Stimulated activated naive CD8-positive, alpha-beta T cell treated with anti-CD3 and anti-CD28 coated beads, Interleukin-15, Interleukin-2, amounts not matched to agents 100 ng/mL and 50 ng/mL, for 24 hours (primary cell): Measurements from ENCODE around the gene JAG1.

Source experiments
- H3K27ac Mint-ChIP-seq: one replicate; pipeline ENCODE4 v1.8.0; 2021; ENCODE audit warnings: mild to moderate bottlenecking, mixed read lengths
- H3K27me3 Mint-ChIP-seq: one replicate; pipeline ENCODE4 v1.8.0; 2021; ENCODE audit warnings: mixed read lengths
- H3K36me3 Mint-ChIP-seq: one replicate; pipeline ENCODE4 v1.8.0; 2021; ENCODE audit warnings: low read depth, mixed read lengths
- H3K4me1 Mint-ChIP-seq: one replicate; pipeline ENCODE4 v1.8.0; 2021; ENCODE audit warnings: low read depth, mixed read lengths
- H3K4me3 Mint-ChIP-seq: one replicate; pipeline ENCODE4 v1.8.0; 2021; ENCODE audit warnings: mild to moderate bottlenecking, mixed read lengths
- H3K9me3 Mint-ChIP-seq: one replicate; pipeline ENCODE4 v1.8.0; 2021; ENCODE audit warnings: mixed read lengths

Gene JAG1

GRCh38 chr20:10673842-10674683 is at the start of gene JAG1:
Gene JAG1, minus strand, starts transcription at chr20:10673999. Its CDS starts 469 bp downstream, at chr20:10673530.
- H3K36me3 Mint-ChIP-seq = no peaks in the 10 kb centered on the region
- H3K27ac Mint-ChIP-seq = peak within 1 kb of the TSS; percentile 76
- H3K4me3 Mint-ChIP-seq = peak within 1 kb of the TSS; percentile 81
- H3K27me3 Mint-ChIP-seq = peaks cover 74% of the 10 kb centered on the region
- H3K4me1 Mint-ChIP-seq = peaks cover 37% of the 10 kb centered on the region
- no peaks in the 10 kb centered on the region for H3K9me3 Mint-ChIP-seq

GRCh38 chr20:10721976-10722375 is 48.2 kb upstream of the JAG1 start:
- Mint-ChIP-seq H3K27ac (no peak overlapping the region), H3K4me1 (no peaks in the 10 kb centered on the region), H3K4me3 (no peak overlapping the region), H3K27me3 (peaks cover 18% of the 10 kb centered on the region), H3K9me3 (no peaks in the 10 kb centered on the region), H3K36me3 (no peaks in the 10 kb centered on the region)

- H3K9me3 Mint-ChIP-seq = no peaks in the 10 kb centered on the region
- H3K27me3 Mint-ChIP-seq = peaks cover 20% of the 10 kb centered on the region
- H3K27ac Mint-ChIP-seq = no peak overlapping the region
Observed at GRCh38 chr20:10721137-10721896, 47.5 kb upstream of the JAG1 start.

GRCh38 chr20:10720565-10720964 is 46.8 kb upstream of the JAG1 start:
- Mint-ChIP-seq H3K9me3 (no peaks in the 10 kb centered on the region), H3K4me3 (no peak overlapping the region), H3K27me3 (peaks cover 20% of the 10 kb centered on the region), H3K4me1 (no peaks in the 10 kb centered on the region), H3K36me3 (no peaks in the 10 kb centered on the region), H3K27ac (no peak overlapping the region)

More at GRCh38 chr20:10721137-10721896, 47.5 kb upstream of the JAG1 start:
- no peaks in the 10 kb centered on the region for H3K4me1 Mint-ChIP-seq
- H3K36me3 Mint-ChIP-seq = no peaks in the 10 kb centered on the region
- no peak overlapping the region for H3K4me3 Mint-ChIP-seq

- Mint-ChIP-seq H3K9me3 (no peaks in the 10 kb centered on the region), H3K4me3 (no peak overlapping the region), H3K36me3 (no peaks in the 10 kb centered on the region), H3K27me3 (peaks cover 20% of the 10 kb centered on the region), H3K27ac (no peak overlapping the region), H3K4me1 (no peaks in the 10 kb centered on the region)
Observed at GRCh38 chr20:10719740-10720385, 46.1 kb upstream of the JAG1 start.

GRCh38 chr20:10718661-10719060 is 44.9 kb upstream of the JAG1 start:
- no peaks in the 10 kb centered on the region for H3K4me1 Mint-ChIP-seq
- no peak overlapping the region for H3K27ac Mint-ChIP-seq
- peaks cover 20% of the 10 kb centered on the region for H3K27me3 Mint-ChIP-seq
- no peak overlapping the region for H3K4me3 Mint-ChIP-seq
- no peaks in the 10 kb centered on the region for H3K36me3 Mint-ChIP-seq
- no peaks in the 10 kb centered on the region for H3K9me3 Mint-ChIP-seq

- Mint-ChIP-seq H3K9me3 (no peaks in the 10 kb centered on the region), H3K4me1 (no peaks in the 10 kb centered on the region), H3K4me3 (no peak overlapping the region), H3K27me3 (peaks cover 12% of the 10 kb centered on the region), H3K36me3 (no peaks in the 10 kb centered on the region), H3K27ac (no peak overlapping the region)
Observed at GRCh38 chr20:10716855-10717254, 43.1 kb upstream of the JAG1 start.

- Mint-ChIP-seq H3K4me1 (no peaks in the 10 kb centered on the region), H3K4me3 (no peak overlapping the region), H3K27me3 (peaks cover 12% of the 10 kb centered on the region), H3K36me3 (no peaks in the 10 kb centered on the region), H3K27ac (no peak overlapping the region), H3K9me3 (no peaks in the 10 kb centered on the region)
Observed at GRCh38 chr20:10715035-10715434, 41.2 kb upstream of the JAG1 start.

GRCh38 chr20:10714236-10714975 is 40.6 kb upstream of the JAG1 start:
- no peaks in the 10 kb centered on the region for H3K36me3 Mint-ChIP-seq
- peaks cover 12% of the 10 kb centered on the region for H3K27me3 Mint-ChIP-seq
- H3K4me1 Mint-ChIP-seq = no peaks in the 10 kb centered on the region
- no peaks in the 10 kb centered on the region for H3K9me3 Mint-ChIP-seq
- no peak overlapping the region for H3K27ac Mint-ChIP-seq
- no peak overlapping the region for H3K4me3 Mint-ChIP-seq

GRCh38 chr20:10713161-10713560 is 39.4 kb upstream of the JAG1 start:
- Mint-ChIP-seq H3K27ac (no peak overlapping the region), H3K9me3 (no peaks in the 10 kb centered on the region), H3K4me1 (no peaks in the 10 kb centered on the region), H3K4me3 (no peak overlapping the region), H3K36me3 (no peaks in the 10 kb centered on the region), H3K27me3 (peaks cover 15% of the 10 kb centered on the region)

- H3K27ac Mint-ChIP-seq = no peak overlapping the region
- H3K36me3 Mint-ChIP-seq = no peaks in the 10 kb centered on the region
- no peaks in the 10 kb centered on the region for H3K9me3 Mint-ChIP-seq
- peaks cover 6% of the 10 kb centered on the region for H3K27me3 Mint-ChIP-seq
- H3K4me3 Mint-ChIP-seq = no peak overlapping the region
- H3K4me1 Mint-ChIP-seq = no peaks in the 10 kb centered on the region
Observed at GRCh38 chr20:10711903-10712451, 38.2 kb upstream of the JAG1 start.

GRCh38 chr20:10710991-10711775 is 37.4 kb upstream of the JAG1 start:
- H3K27ac Mint-ChIP-seq = no peak overlapping the region
- H3K36me3 Mint-ChIP-seq = no peaks in the 10 kb centered on the region
- peaks cover 7% of the 10 kb centered on the region for H3K27me3 Mint-ChIP-seq
- peaks cover 3% of the 10 kb centered on the region for H3K9me3 Mint-ChIP-seq
- no peaks in the 10 kb centered on the region for H3K4me1 Mint-ChIP-seq
- no peak overlapping the region for H3K4me3 Mint-ChIP-seq

GRCh38 chr20:10709916-10710315 is 36.1 kb upstream of the JAG1 start:
- H3K4me1 Mint-ChIP-seq = no peaks in the 10 kb centered on the region
- peaks cover 8% of the 10 kb centered on the region for H3K27me3 Mint-ChIP-seq
- no peak overlapping the region for H3K4me3 Mint-ChIP-seq
- H3K9me3 Mint-ChIP-seq = peaks cover 8% of the 10 kb centered on the region
- H3K36me3 Mint-ChIP-seq = no peaks in the 10 kb centered on the region
- no peak overlapping the region for H3K27ac Mint-ChIP-seq
